GM18951 (cell line): Measurements from ENCODE around the gene PIK3R5.

Experiments
- POLR2A ChIP-seq: IDR thresholded peaks from 4 replicates; pipeline ENCODE4 v1.6.1; 2011; ENCODE audit warnings: mild to moderate bottlenecking; ENCODE audit not compliant: insufficient read length, insufficient read depth; ENCODE audit errors: extremely low read depth
- in situ Hi-C: fragments of 300-500 bp; cut with MboI; formaldehyde crosslinking; loops from one replicate; pipeline ENCODE4 v1.12.0; 2022; ENCODE audit warnings: low sequenced_read_pairs, mixed read lengths, inconsistent platforms; ENCODE audit not compliant: unreplicated experiment

Gene PIK3R5

DNA sequence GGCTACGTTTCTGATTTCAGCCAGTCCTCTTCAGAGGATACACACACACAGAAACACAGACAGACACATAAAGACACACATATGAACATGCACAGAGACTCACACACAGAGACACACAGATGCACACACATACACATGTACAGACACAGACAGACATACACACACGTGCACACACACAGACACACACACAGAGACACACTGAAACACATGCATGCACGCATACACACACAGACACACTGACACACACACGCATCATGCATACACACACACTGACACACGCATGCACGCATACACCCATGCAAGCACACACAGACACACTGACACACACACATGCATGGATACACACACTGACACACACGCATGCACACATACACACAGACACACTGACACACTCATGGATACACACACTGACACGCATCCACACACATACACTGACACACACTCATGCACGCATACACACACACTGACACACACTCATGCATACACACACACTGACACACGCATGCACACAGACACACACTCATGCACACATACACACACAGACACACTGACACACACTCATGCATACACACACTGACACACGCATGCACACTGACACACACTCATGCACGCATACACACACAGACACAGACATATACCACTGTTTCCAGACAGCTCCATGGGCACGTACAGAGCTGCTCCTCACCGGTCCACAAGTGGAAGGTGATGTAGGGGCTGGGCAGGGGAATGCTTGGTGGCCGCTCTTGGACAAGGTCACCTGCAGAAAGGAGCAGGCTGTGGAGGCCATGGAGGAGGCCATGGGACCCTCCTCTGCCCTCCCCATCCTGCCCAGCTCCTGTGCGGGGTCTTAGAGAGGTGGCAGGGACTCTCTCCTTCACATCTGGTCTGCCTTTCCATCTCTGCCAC, 136.2 kb downstream of the PIK3R5 start:
- no peak for TF ChIP-seq POLR2A
- in situ Hi-C loops = no loop called here
